PC-9 (cell line): ENCODE measurements around the gene BEX3.

Experiments
- EZH2 ChIP-seq: fragments of 200-600 bp; sonication (generic); IDR thresholded peaks from 2 replicates; pipeline ENCODE4 v1.8.0; 2017; ENCODE audit warnings: antibody characterized with exemption, low read depth
- TF ChIP-seq, protein P1 (sequence below): fragments of 200-600 bp; sonication (generic); conservative IDR thresholded peaks from 2 replicates; pipeline ENCODE4 v1.6.1; 2017; ENCODE audit warnings: mixed run types, antibody characterized with exemption, mild to moderate bottlenecking, moderate library complexity

DNA sequence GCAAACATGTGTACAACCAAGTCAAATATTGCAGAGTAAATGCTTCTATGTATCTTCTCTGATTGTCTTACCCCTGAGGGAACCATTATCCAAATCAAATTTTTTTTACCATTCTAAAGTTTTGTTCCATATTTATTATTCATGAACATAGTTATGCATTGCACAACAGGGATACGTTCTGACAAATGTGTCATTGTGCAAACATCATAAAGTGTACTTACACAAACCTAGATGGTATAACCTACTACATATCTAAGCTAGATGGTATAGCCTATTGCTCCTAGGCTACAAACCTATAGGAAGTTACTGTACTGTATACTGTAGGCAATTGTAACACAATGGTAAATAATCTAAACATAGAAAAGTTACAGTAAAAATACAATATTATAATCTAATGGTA is 23.4 kb downstream of the BEX3 start:
- TF ChIP-seq, protein P1, sequence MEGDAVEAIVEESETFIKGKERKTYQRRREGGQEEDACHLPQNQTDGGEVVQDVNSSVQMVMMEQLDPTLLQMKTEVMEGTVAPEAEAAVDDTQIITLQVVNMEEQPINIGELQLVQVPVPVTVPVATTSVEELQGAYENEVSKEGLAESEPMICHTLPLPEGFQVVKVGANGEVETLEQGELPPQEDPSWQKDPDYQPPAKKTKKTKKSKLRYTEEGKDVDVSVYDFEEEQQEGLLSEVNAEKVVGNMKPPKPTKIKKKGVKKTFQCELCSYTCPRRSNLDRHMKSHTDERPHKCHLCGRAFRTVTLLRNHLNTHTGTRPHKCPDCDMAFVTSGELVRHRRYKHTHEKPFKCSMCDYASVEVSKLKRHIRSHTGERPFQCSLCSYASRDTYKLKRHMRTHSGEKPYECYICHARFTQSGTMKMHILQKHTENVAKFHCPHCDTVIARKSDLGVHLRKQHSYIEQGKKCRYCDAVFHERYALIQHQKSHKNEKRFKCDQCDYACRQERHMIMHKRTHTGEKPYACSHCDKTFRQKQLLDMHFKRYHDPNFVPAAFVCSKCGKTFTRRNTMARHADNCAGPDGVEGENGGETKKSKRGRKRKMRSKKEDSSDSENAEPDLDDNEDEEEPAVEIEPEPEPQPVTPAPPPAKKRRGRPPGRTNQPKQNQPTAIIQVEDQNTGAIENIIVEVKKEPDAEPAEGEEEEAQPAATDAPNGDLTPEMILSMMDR, result no peak
- TF ChIP-seq EZH2, result no peak
